Dendritic cell treated with granulocyte-macrophage colony-stimulating factor and Interleukin-4, amounts not matched to agents 40 ng/mL and 50 ng/mL, for 4 days (primary cell): ENCODE data around the gene PLEKHG3.
A peak's percentile ranks its signal among the peaks of the same experiment; 100 is the strongest.

Experiments used
- H3K27ac Mint-ChIP-seq: one replicate; pipeline ENCODE4 v1.8.0; 2022; ENCODE audit warnings: mild to moderate bottlenecking, mixed read lengths
- H3K27me3 Mint-ChIP-seq: one replicate; pipeline ENCODE4 v1.8.0; 2022; ENCODE audit warnings: mild to moderate bottlenecking, mixed read lengths
- H3K36me3 Mint-ChIP-seq: one replicate; pipeline ENCODE4 v1.8.0; 2022; ENCODE audit warnings: low read depth, mixed read lengths
- H3K4me1 Mint-ChIP-seq: one replicate; pipeline ENCODE4 v1.8.0; 2022; ENCODE audit warnings: low read depth, mixed read lengths
- H3K4me3 Mint-ChIP-seq: one replicate; pipeline ENCODE4 v1.8.0; 2022; ENCODE audit warnings: mild to moderate bottlenecking, moderate library complexity, mixed read lengths
- H3K9me3 Mint-ChIP-seq: one replicate; pipeline ENCODE4 v1.8.0; 2022; ENCODE audit warnings: mixed read lengths
- intact Hi-C: fragments of 100-400 bp; cut with micrococcal nuclease; formaldehyde crosslinking; loops from one replicate; pipeline ENCODE4 v1.15.0; 2022

PLEKHG3 gene

GRCh38 chr14:64730061-64730440 lies 25.8 kb downstream of the PLEKHG3 start:
- Mint-ChIP-seq H3K9me3 (no peaks in the 10 kb centered on the region), H3K4me1 (no peaks in the 10 kb centered on the region)

GRCh38 chr14:64730681-64731080 lies 26.5 kb downstream of the PLEKHG3 start:
- no peak overlapping the region for H3K27ac Mint-ChIP-seq
- H3K27me3 Mint-ChIP-seq, result no peaks in the 10 kb centered on the region
- peaks cover 84% of the 10 kb centered on the region for H3K36me3 Mint-ChIP-seq
- no peaks in the 10 kb centered on the region for H3K4me1 Mint-ChIP-seq
- intact Hi-C loops, result no loop called here
- H3K9me3 Mint-ChIP-seq, result no peaks in the 10 kb centered on the region
- H3K4me3 Mint-ChIP-seq, result no peak overlapping the region

More at GRCh38 chr14:64730061-64730440, 25.8 kb downstream of the PLEKHG3 start:
- H3K27me3 Mint-ChIP-seq, result no peaks in the 10 kb centered on the region
- H3K36me3 Mint-ChIP-seq, result peaks cover 79% of the 10 kb centered on the region
- no peak overlapping the region for H3K4me3 Mint-ChIP-seq
- peak overlapping the region; percentile 10 for H3K27ac Mint-ChIP-seq
- intact Hi-C loops, result no loop called here

GRCh38 chr14:64731141-64731581 lies 26.9 kb downstream of the PLEKHG3 start:
- peaks cover 89% of the 10 kb centered on the region for H3K36me3 Mint-ChIP-seq
- H3K27ac Mint-ChIP-seq, result no peak overlapping the region

GRCh38 chr14:64732066-64732465 lies 27.8 kb downstream of the PLEKHG3 start:
- Mint-ChIP-seq H3K9me3 (no peaks in the 10 kb centered on the region), H3K27ac (no peak overlapping the region), H3K4me3 (no peak overlapping the region), H3K27me3 (no peaks in the 10 kb centered on the region), H3K36me3 (peaks cover 98% of the 10 kb centered on the region), H3K4me1 (no peaks in the 10 kb centered on the region)
- intact Hi-C loops, result no loop called here

More at GRCh38 chr14:64731141-64731581, 26.9 kb downstream of the PLEKHG3 start:
- intact Hi-C loops, result no loop called here
- no peaks in the 10 kb centered on the region for H3K27me3 Mint-ChIP-seq
- no peak overlapping the region for H3K4me3 Mint-ChIP-seq
- H3K9me3 Mint-ChIP-seq, result no peaks in the 10 kb centered on the region
- H3K4me1 Mint-ChIP-seq, result no peaks in the 10 kb centered on the region

GRCh38 chr14:64732536-64733120 lies 28.4 kb downstream of the PLEKHG3 start:
- Mint-ChIP-seq H3K27me3 (no peaks in the 10 kb centered on the region), H3K36me3 (peaks cover 99% of the 10 kb centered on the region), H3K4me1 (no peaks in the 10 kb centered on the region), H3K27ac (no peak overlapping the region), H3K4me3 (no peak overlapping the region), H3K9me3 (no peaks in the 10 kb centered on the region)
- intact Hi-C loops, result no loop called here

GRCh38 chr14:64733321-64733720 lies 29.1 kb downstream of the PLEKHG3 start:
- Mint-ChIP-seq H3K27ac (no peak overlapping the region), H3K4me3 (no peak overlapping the region), H3K36me3 (peaks cover 99% of the 10 kb centered on the region), H3K9me3 (no peaks in the 10 kb centered on the region), H3K27me3 (no peaks in the 10 kb centered on the region), H3K4me1 (no peaks in the 10 kb centered on the region)
- intact Hi-C loops, result no loop called here

- Mint-ChIP-seq H3K27ac (no peak overlapping the region), H3K36me3 (peaks cover 99% of the 10 kb centered on the region)
Observed at GRCh38 chr14:64733899-64734298, 29.7 kb downstream of the PLEKHG3 start.

GRCh38 chr14:64734990-64735389 lies 30.8 kb downstream of the PLEKHG3 start:
- Mint-ChIP-seq H3K27ac (no peak overlapping the region), H3K4me3 (no peak overlapping the region), H3K36me3 (peaks cover 99% of the 10 kb centered on the region), H3K27me3 (no peaks in the 10 kb centered on the region), H3K9me3 (no peaks in the 10 kb centered on the region), H3K4me1 (no peaks in the 10 kb centered on the region)
- intact Hi-C loops, result no loop called here

More at GRCh38 chr14:64733899-64734298, 29.7 kb downstream of the PLEKHG3 start:
- Mint-ChIP-seq H3K9me3 (no peaks in the 10 kb centered on the region), H3K27me3 (no peaks in the 10 kb centered on the region), H3K4me3 (no peak overlapping the region), H3K4me1 (no peaks in the 10 kb centered on the region)
- intact Hi-C loops, result no loop called here

- Mint-ChIP-seq H3K9me3 (no peaks in the 10 kb centered on the region), H3K27ac (no peak overlapping the region), H3K36me3 (peaks cover 99% of the 10 kb centered on the region), H3K27me3 (no peaks in the 10 kb centered on the region), H3K4me3 (no peak overlapping the region), H3K4me1 (no peaks in the 10 kb centered on the region)
- intact Hi-C loops, result no loop called here
Observed at GRCh38 chr14:64736271-64737169, 32.3 kb downstream of the PLEKHG3 start.

- Mint-ChIP-seq H3K36me3 (peaks cover 99% of the 10 kb centered on the region), H3K4me3 (no peak overlapping the region), H3K4me1 (no peaks in the 10 kb centered on the region), H3K9me3 (no peaks in the 10 kb centered on the region), H3K27ac (no peak overlapping the region), H3K27me3 (no peaks in the 10 kb centered on the region)
- intact Hi-C loops, result no loop called here
Observed at GRCh38 chr14:64737391-64738280, 33.4 kb downstream of the PLEKHG3 start.

- intact Hi-C loops, result no loop called here
- peaks cover 99% of the 10 kb centered on the region for H3K36me3 Mint-ChIP-seq
- no peak overlapping the region for H3K4me3 Mint-ChIP-seq
- no peaks in the 10 kb centered on the region for H3K9me3 Mint-ChIP-seq
- no peak overlapping the region for H3K27ac Mint-ChIP-seq
- no peaks in the 10 kb centered on the region for H3K27me3 Mint-ChIP-seq
- no peaks in the 10 kb centered on the region for H3K4me1 Mint-ChIP-seq
Observed at GRCh38 chr14:64738281-64738804, 34.1 kb downstream of the PLEKHG3 start.

GRCh38 chr14:64741200-64741599 lies 37.0 kb downstream of the PLEKHG3 start:
- no peak overlapping the region for H3K4me3 Mint-ChIP-seq
- H3K27ac Mint-ChIP-seq, result no peak overlapping the region
- H3K4me1 Mint-ChIP-seq, result no peaks in the 10 kb centered on the region
- peaks cover 97% of the 10 kb centered on the region for H3K36me3 Mint-ChIP-seq
- intact Hi-C loops, result no loop called here
- no peaks in the 10 kb centered on the region for H3K9me3 Mint-ChIP-seq
- no peaks in the 10 kb centered on the region for H3K27me3 Mint-ChIP-seq

- no peaks in the 10 kb centered on the region for H3K27me3 Mint-ChIP-seq
- no peak overlapping the region for H3K4me3 Mint-ChIP-seq
- no peak overlapping the region for H3K27ac Mint-ChIP-seq
- H3K36me3 Mint-ChIP-seq, result peaks cover 96% of the 10 kb centered on the region
- intact Hi-C loops, result no loop called here
- peaks cover 7% of the 10 kb centered on the region for H3K4me1 Mint-ChIP-seq
- no peaks in the 10 kb centered on the region for H3K9me3 Mint-ChIP-seq
Observed at GRCh38 chr14:64741961-64742360, 37.7 kb downstream of the PLEKHG3 start.
